ENCODE results near the gene TFR2. TPM values are rescaled to one million over a fixed set of nuclear protein-coding genes. Genes with fewer than 3 reads are reported as not detected.

The TFR2 gene
- total RNA-seq, 2 experiments from 2014 or later: 13.1 to 14.5 TPM

DNA sequence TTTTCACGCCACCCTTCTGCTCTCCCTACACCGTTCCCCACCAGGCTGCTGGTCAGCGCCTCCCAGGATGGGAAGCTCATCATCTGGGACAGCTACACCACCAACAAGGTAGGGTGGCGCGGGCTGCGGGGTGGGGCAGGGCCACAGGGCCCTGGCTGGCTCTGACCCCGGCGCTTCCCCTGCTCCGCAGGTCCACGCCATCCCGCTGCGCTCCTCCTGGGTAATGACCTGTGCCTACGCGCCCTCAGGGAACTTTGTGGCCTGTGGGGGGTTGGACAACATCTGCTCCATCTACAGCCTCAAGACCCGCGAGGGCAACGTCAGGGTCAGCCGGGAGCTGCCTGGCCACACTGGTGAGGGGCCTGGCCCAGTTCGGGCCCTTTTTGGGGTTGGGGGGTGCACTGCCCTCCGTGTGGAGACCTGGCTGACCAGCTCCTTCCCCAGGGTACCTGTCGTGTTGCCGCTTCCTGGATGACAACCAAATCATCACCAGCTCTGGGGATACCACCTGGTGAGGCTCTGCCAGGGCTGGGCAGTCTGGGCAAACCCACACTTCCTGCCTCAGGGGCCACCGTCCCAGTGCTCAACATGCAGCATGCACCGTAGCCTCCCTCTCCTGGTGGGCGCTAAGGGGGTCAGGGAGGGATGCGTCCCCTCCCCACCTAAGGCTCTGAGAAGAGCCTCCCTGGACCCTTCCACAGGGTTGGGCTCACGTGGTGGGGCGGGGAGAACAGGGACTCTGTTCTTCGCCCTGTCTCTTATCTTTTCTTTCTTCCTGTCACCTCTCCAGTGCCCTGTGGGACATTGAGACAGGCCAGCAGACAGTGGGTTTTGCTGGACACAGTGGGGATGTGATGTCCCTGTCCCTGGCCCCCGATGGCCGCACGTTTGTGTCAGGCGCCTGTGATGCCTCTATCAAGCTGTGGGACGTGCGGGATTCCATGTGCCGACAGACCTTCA is 36.2 kb upstream of the TFR2 start:
- Mint-ChIP-seq H3K9me3 (ENCODE audit: insufficient read depth) (no peaks in the 10 kb centered on the region), H3K36me3 (ENCODE audit: low read depth) (peaks cover 33% of the 10 kb centered on the region), H3K27ac (peak overlapping the region; percentile 88), H3K27me3 (ENCODE audit: low read depth) (no peaks in the 10 kb centered on the region), H3K4me1 (ENCODE audit: low read depth) (peaks cover 40% of the 10 kb centered on the region), H3K4me3 (peak overlapping the region; percentile 22)
- ChIA-PET CTCF (interaction anchor here (1.1 to 3.4 kb wide), 4 partner anchors 15 to 45 kb away, joined by 3 to 24 read pairs (median 9); partner anchors contain the start of genes GIGYF1 and POP7), POLR2A (interaction anchor here (0.8 to 1.9 kb wide), 4 partner anchors 8 to 92 kb away, joined by 3 to 7 read pairs (median 4); no protein-coding TSS in a partner anchor)
- DNase-seq (no peak), ATAC-seq (no peak)

DNA sequence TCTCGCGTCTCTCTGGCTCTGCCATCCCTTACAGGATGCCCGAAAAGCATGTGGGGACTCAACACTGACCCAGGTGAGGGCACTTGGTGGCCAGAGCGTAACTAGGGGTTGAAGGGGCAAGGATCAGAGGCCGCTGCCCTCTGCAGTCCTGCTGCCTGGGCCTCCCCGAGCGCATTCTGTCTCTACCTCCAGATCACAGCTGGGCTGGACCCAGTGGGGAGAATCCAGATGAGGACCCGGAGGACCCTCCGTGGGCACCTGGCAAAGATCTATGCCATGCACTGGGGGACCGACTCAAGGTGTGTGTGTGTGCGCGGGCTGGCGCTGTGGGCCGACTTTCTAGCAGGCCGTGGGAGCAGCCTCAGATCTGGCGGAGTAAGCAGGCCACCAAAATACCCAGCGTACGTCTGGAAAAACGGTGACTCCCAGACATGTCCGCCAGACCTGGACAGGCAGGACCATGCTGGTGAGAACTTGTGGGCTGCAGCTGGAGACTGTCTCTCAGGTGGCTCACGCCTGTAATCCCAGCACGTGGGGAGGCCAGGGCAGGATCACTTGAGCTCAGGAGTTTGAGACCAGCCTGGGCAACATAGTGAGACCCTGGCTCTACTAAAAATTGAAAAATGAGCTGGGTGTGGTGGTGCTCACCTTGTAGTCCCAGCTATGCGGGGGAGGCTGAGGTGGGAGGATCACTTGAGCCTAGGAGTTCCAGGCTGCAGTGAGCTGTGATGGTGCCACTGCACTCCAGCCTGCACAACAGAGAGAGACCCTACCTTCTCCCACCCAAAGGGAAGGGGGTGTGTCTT is 35.4 kb upstream of the TFR2 start:
- DNase-seq: no peak
- ATAC-seq: no peak
- POLR2A ChIA-PET: interaction anchor here (0.8 to 1.9 kb wide), 4 partner anchors 9 to 91 kb away, joined by 3 to 7 read pairs (median 4); no protein-coding TSS in a partner anchor
- no peaks in the 10 kb centered on the region for H3K9me3 Mint-ChIP-seq (ENCODE audit: insufficient read depth)
- peak overlapping the region; percentile 88 for H3K27ac Mint-ChIP-seq
- no peaks in the 10 kb centered on the region for H3K27me3 Mint-ChIP-seq (ENCODE audit: low read depth)
- peaks cover 32% of the 10 kb centered on the region for H3K36me3 Mint-ChIP-seq (ENCODE audit: low read depth)
- CTCF ChIA-PET: interaction anchor here (1.2 to 3.4 kb wide), 4 partner anchors 16 to 176 kb away, joined by 3 to 24 read pairs (median 8); partner anchors contain the start of genes GIGYF1, POP7 and SLC12A9
- peaks cover 40% of the 10 kb centered on the region for H3K4me1 Mint-ChIP-seq (ENCODE audit: low read depth)
- H3K4me3 Mint-ChIP-seq: peak overlapping the region; percentile 91

DNA sequence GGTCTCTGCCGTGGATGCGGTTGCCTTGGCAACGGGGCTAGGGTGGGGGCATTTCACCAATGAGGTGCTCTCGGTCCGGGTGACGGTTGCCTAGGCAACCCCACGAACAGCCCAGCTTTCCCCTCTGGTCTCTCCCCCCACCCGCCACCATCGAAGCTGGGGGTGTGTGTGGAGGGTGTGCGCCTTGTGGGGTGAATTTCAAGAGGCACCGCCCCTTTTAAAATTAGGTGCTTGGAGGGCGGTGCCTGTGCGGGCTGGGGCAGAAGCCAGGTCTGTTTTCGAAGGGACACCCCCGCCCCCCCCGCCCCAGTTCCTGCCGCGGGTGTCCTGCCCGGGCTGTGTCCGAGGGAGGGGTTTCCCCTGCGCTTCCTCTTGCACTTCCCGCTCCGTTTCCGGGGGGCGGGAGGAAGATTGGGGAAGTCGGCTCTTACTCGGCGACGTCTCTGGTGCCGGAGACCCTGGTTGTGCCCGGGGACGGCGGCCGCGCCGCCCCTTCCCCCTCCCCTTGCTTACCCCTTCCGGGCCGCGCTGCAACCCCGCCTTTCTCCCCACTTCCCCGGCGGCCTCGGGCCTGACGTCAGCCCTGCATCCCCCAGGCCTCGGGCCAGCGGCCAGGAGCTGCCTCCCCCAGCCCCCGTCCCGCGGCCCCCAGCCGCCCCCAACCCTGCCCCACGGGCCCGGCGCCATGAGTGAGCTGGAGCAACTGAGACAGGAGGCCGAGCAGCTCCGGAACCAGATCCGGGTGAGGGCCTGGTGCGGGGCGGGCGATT is 34.4 kb upstream of the TFR2 start:
- Mint-ChIP-seq H3K27me3 (ENCODE audit: low read depth) (peaks cover 6% of the 10 kb centered on the region), H3K36me3 (ENCODE audit: low read depth) (peaks cover 29% of the 10 kb centered on the region), H3K9me3 (ENCODE audit: insufficient read depth) (no peaks in the 10 kb centered on the region), H3K4me1 (ENCODE audit: low read depth) (peaks cover 37% of the 10 kb centered on the region), H3K27ac (peak overlapping the region; percentile 89), H3K4me3 (peak overlapping the region; percentile 91)
- ChIA-PET POLR2A (interaction anchor here (1.9 kb wide), 1 partner anchor 50 kb away, joined by 7 read pairs; no protein-coding TSS in a partner anchor), CTCF (interaction anchor here (1.2 to 3.4 kb wide), 4 partner anchors 17 to 177 kb away, joined by 3 to 24 read pairs (median 8); partner anchors contain the start of genes GIGYF1, POP7 and SLC12A9)
- ATAC-seq (peak; percentile 64), DNase-seq (peak; percentile 94)

DNA sequence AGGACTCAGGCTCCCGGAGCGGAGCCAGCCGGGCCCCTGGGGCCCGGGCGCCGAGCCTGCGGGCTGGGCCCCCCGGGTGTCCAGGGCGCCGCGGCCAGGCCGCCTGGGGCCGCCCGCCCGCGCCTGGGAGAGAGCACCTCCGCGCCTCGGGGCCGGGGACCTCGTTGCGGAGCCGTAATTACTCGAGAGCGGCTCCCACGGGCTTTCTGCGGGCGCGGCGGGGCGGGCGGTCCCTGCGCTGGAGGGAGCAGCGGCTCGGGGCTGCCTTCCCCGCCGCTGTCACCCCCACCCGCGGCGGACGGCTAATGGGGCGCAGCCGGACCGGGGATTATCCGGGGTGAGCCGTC is 33.7 kb upstream of the TFR2 start:
- Mint-ChIP-seq H3K4me1 (ENCODE audit: low read depth) (peaks cover 30% of the 10 kb centered on the region), H3K27me3 (ENCODE audit: low read depth) (peaks cover 8% of the 10 kb centered on the region), H3K36me3 (ENCODE audit: low read depth) (peaks cover 28% of the 10 kb centered on the region), H3K9me3 (ENCODE audit: insufficient read depth) (no peaks in the 10 kb centered on the region), H3K4me3 (peak overlapping the region; percentile 96), H3K27ac (no peak overlapping the region)
- ATAC-seq: peak; percentile 1
- DNase-seq: no peak
- CTCF ChIA-PET: interaction anchor here (0.7 to 1.5 kb wide), 2 partner anchors 16 to 30 kb away, joined by 3 to 9 read pairs; no protein-coding TSS in a partner anchor
- POLR2A ChIA-PET: interaction anchor here (0.7 kb wide), 2 partner anchors 30 to 77 kb away, joined by 3 read pairs; no protein-coding TSS in a partner anchor

- DNase-seq (no peak), ATAC-seq (no peak)
- CTCF ChIA-PET: interaction anchor here (0.7 to 1.5 kb wide), 2 partner anchors 17 to 30 kb away, joined by 3 to 9 read pairs; no protein-coding TSS in a partner anchor
Measured at GRCh38 chr7:100674411-100675104, 33.2 kb upstream of the TFR2 start.

DNA sequence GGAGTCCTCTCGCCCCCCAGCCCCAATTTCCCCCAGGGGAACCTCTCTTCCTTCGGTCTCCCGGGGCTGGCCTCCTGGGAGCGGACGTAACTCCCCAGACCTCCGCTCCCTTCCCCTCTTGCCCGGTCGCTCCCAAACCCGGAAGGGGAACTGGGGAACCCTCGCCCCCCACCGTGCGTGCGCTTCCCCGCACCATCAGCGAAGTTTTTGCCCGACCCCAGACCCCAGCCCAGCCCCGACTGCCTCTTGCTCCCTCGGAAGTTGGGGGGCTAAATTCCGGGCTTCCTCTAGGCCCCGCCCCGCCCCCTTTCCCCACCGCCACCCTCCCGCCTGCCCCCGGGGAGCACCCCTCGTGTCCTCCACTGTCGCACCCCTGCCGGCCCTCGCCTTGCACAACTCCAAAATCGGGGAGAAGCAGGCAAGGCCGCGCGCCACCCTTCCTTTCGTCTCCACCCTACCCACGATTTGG is 32.6 kb upstream of the TFR2 start:
- peak; percentile 1 for ATAC-seq

More at GRCh38 chr7:100674411-100675104, 33.2 kb upstream of the TFR2 start:
- peaks cover 8% of the 10 kb centered on the region for H3K27me3 Mint-ChIP-seq (ENCODE audit: low read depth)
- peak overlapping the region; percentile 94 for H3K27ac Mint-ChIP-seq
- H3K36me3 Mint-ChIP-seq (ENCODE audit: low read depth): peaks cover 26% of the 10 kb centered on the region
- H3K4me3 Mint-ChIP-seq: peak overlapping the region; percentile 96
- peaks cover 29% of the 10 kb centered on the region for H3K4me1 Mint-ChIP-seq (ENCODE audit: low read depth)
- POLR2A ChIA-PET: interaction anchor here (0.7 kb wide), 2 partner anchors 31 to 76 kb away, joined by 3 read pairs; no protein-coding TSS in a partner anchor
- H3K9me3 Mint-ChIP-seq (ENCODE audit: insufficient read depth): no peaks in the 10 kb centered on the region

DNA sequence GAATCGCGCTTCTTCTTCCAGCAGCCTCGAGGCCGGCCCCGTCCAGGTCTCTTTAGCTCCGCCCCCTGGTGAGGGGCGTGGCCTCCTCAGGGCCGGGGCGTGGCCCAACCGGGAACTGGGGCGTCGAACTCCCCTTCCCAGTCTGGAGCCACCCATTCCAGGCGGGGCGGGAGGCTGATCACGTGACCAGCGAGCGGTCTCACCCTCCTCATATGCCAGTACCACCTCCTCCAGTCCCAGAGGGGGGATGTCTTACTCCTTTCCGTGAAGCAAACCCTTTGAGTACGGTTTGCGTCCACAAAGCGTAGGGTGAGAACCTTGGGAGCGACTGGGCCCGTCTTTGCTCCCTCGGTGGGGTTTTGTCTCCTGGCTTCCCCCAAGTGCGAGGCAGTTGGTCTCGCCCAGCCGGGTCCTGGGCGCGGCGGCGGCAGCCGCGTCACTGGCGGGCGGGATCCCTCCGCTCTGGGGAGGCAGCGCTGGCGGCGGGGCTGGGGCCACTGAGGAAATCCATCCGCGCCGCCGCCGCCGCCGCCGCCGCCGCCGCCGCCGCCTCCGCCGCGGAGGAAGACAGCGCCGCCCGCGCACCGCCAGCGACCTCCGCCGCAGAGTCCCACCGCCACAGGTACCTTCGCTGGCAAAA is 32.1 kb upstream of the TFR2 start, which contains the start of gene GNB2:
Gene GNB2, plus strand, starts transcription at position 439 of the 640 bp plus-strand sequence. CDS start 2,526 bp downstream, outside the sequence.
- POLR2A ChIA-PET: interaction anchor here (0.5 to 1.0 kb wide), 5 partner anchors 33 to 90 kb away, joined by 3 to 4 read pairs (median 4); partner anchors contain the start of genes FBXO24, LRCH4, MOSPD3 and POP7
- H3K27ac Mint-ChIP-seq: peak within 1 kb of the TSS; percentile 96
- ATAC-seq: peak; percentile 69

More for the DNA sequence above, 32.6 kb upstream of the TFR2 start:
- DNase-seq: peak; percentile 50
- H3K4me3 Mint-ChIP-seq: peak overlapping the region; percentile 96
- H3K9me3 Mint-ChIP-seq (ENCODE audit: insufficient read depth): no peaks in the 10 kb centered on the region
- H3K4me1 Mint-ChIP-seq (ENCODE audit: low read depth): peaks cover 26% of the 10 kb centered on the region
- H3K36me3 Mint-ChIP-seq (ENCODE audit: low read depth): peaks cover 22% of the 10 kb centered on the region
- POLR2A ChIA-PET: no interaction called here
- peaks cover 10% of the 10 kb centered on the region for H3K27me3 Mint-ChIP-seq (ENCODE audit: low read depth)
- peak overlapping the region; percentile 94 for H3K27ac Mint-ChIP-seq
- CTCF ChIA-PET: interaction anchor here (1.5 kb wide), 1 partner anchor 17 kb away, joined by 9 read pairs; no protein-coding TSS in a partner anchor

GRCh38 chr7:100671353-100672327 is 30.3 kb upstream of the TFR2 start:
- Mint-ChIP-seq H3K4me3 (no peak overlapping the region), H3K9me3 (ENCODE audit: insufficient read depth) (no peaks in the 10 kb centered on the region)

More for the DNA sequence above, 32.1 kb upstream of the TFR2 start, which contains the start of gene GNB2:
- Mint-ChIP-seq H3K36me3 (ENCODE audit: low read depth) (peaks cover 20% of the 10 kb centered on the region), H3K4me3 (peak within 1 kb of the TSS; percentile 96), H3K4me1 (ENCODE audit: low read depth) (peaks cover 26% of the 10 kb centered on the region), H3K9me3 (ENCODE audit: insufficient read depth) (no peaks in the 10 kb centered on the region), H3K27me3 (ENCODE audit: low read depth) (peaks cover 10% of the 10 kb centered on the region)
- DNase-seq: peak; percentile 99
- CTCF ChIA-PET: interaction anchor here (0.6 to 1.6 kb wide), 5 partner anchors 19 to 44 kb away, joined by 3 to 11 read pairs (median 6); partner anchors contain the start of gene POP7

More at GRCh38 chr7:100671353-100672327, 30.3 kb upstream of the TFR2 start:
- no peak overlapping the region for H3K27ac Mint-ChIP-seq
- peaks cover 9% of the 10 kb centered on the region for H3K36me3 Mint-ChIP-seq (ENCODE audit: low read depth)
- H3K27me3 Mint-ChIP-seq (ENCODE audit: low read depth): peaks cover 12% of the 10 kb centered on the region
- ATAC-seq (no peak), DNase-seq (no peak)
- POLR2A ChIA-PET: no interaction called here
- CTCF ChIA-PET: interaction anchor here (0.7 to 2.0 kb wide), 4 partner anchors 34 to 39 kb away, joined by 4 to 11 read pairs (median 6); partner anchors contain the start of gene POP7
- peaks cover 13% of the 10 kb centered on the region for H3K4me1 Mint-ChIP-seq (ENCODE audit: low read depth)

Measured in activated CD8-positive, alpha-beta T cell treated with anti-CD3 and anti-CD28 coated beads, Interleukin-2, amount 10 ng/mL, durations not matched to agents 7 days and 5 days (primary cell).